ENCODE data around the gene COMT. TPM values are rescaled to one million over a fixed set of nuclear protein-coding genes. Genes with fewer than 3 reads are reported as not detected.

The COMT gene
- total RNA-seq, 1 experiment from 2014 or later, result 248 TPM

- no peak for DNase-seq (ENCODE audit: low read depth)
Measured at GRCh38 chr22:19981961-19982920, 40.7 kb downstream of the COMT start.

- no peak for DNase-seq (ENCODE audit: low read depth)
Measured at GRCh38 chr22:19982991-19983578, 41.5 kb downstream of the COMT start.

GRCh38 chr22:19983741-19984140, 42.2 kb downstream of the COMT start:
- DNase-seq (ENCODE audit: low read depth), result no peak

GRCh38 chr22:19984201-19984753, 42.7 kb downstream of the COMT start:
- DNase-seq (ENCODE audit: low read depth), result peak; percentile 77

- DNase-seq (ENCODE audit: low read depth), result no peak
Measured at GRCh38 chr22:19984851-19985811, 43.6 kb downstream of the COMT start.

- DNase-seq (ENCODE audit: low read depth), result no peak
Measured at GRCh38 chr22:19986011-19986409, 44.4 kb downstream of the COMT start.

GRCh38 chr22:19986410-19987341, 45.1 kb downstream of the COMT start:
- peak; percentile 58 for DNase-seq (ENCODE audit: low read depth)

- no peak for DNase-seq (ENCODE audit: low read depth)
Measured at GRCh38 chr22:19987394-19988306, 46.1 kb downstream of the COMT start.

GRCh38 chr22:19988331-19988808, 46.8 kb downstream of the COMT start:
- no peak for DNase-seq (ENCODE audit: low read depth)

GRCh38 chr22:19988965-19989724, 47.6 kb downstream of the COMT start:
- DNase-seq (ENCODE audit: low read depth), result no peak

GRCh38 chr22:19989725-19990067, 48.1 kb downstream of the COMT start:
- no peak for DNase-seq (ENCODE audit: low read depth)

- DNase-seq (ENCODE audit: low read depth), result no peak
Measured at GRCh38 chr22:19990188-19990587, 48.6 kb downstream of the COMT start.

- DNase-seq (ENCODE audit: low read depth), result no peak
Measured at GRCh38 chr22:19990609-19991394, 49.2 kb downstream of the COMT start.

- no peak for DNase-seq (ENCODE audit: low read depth)
Measured at GRCh38 chr22:19991395-19991644, 49.7 kb downstream of the COMT start.

- no peak for DNase-seq (ENCODE audit: low read depth)
Measured at GRCh38 chr22:19991645-19992451, 50.3 kb downstream of the COMT start.

GRCh38 chr22:19992481-19992911, 50.9 kb downstream of the COMT start:
- no peak for DNase-seq (ENCODE audit: low read depth)

- DNase-seq (ENCODE audit: low read depth), result no peak
Measured at GRCh38 chr22:19992921-19993355, 51.4 kb downstream of the COMT start.

Measured in M059J (cell line).